HCT116 (cell line): ENCODE measurements around the gene TGFBR3.

Experiments
- EGR1 ChIP-seq: IDR thresholded peaks from 2 replicates; pipeline ENCODE4 v1.6.1; 2012; ENCODE audit warnings: low read depth
- POLR2A ChIP-seq: IDR thresholded peaks from 2 replicates; pipeline ENCODE4 v1.7.0; 2011; ENCODE audit warnings: borderline replicate concordance; ENCODE audit not compliant: insufficient read depth, insufficient read length; ENCODE audit errors: extremely low read depth
- RAD21 ChIP-seq: IDR thresholded peaks from 2 replicates; pipeline ENCODE4 v1.6.1; 2012; ENCODE audit warnings: low read depth, mild to moderate bottlenecking
- ZNF274 ChIP-seq: fragments of 200-500 bp; sonication (Bioruptor generic); IDR thresholded peaks from 2 replicates; pipeline ENCODE4 v1.6.1; 2014; ENCODE audit warnings: mild to moderate bottlenecking, low read depth, low read length, inconsistent platforms
- TF ChIP-seq, protein P1 (sequence below), 3 experiments: fragments of 200-600 bp in 1 of 3; sonication (generic) in 1 of 3; IDR thresholded peaks in 2 of 3; conservative IDR thresholded peaks in 1 of 3; 2 replicates each; pipeline ENCODE4 v1.5.1; 2012 to 2017; ENCODE audit warnings: low read depth in 2 of 3, low read length in 2 of 3, antibody characterized with exemption in 1 of 3, borderline replicate concordance in 1 of 3, control low read depth in 1 of 3, mild to moderate bottlenecking in 1 of 3, mixed read lengths in 1 of 3, mixed run types in 1 of 3, moderate library complexity in 1 of 3; ENCODE audit not compliant: insufficient read depth in 1 of 3
- TF ChIP-seq, protein P2 (sequence below): IDR thresholded peaks from 2 replicates; pipeline ENCODE4 v1.6.1; 2012; ENCODE audit warnings: low read depth

DNA sequence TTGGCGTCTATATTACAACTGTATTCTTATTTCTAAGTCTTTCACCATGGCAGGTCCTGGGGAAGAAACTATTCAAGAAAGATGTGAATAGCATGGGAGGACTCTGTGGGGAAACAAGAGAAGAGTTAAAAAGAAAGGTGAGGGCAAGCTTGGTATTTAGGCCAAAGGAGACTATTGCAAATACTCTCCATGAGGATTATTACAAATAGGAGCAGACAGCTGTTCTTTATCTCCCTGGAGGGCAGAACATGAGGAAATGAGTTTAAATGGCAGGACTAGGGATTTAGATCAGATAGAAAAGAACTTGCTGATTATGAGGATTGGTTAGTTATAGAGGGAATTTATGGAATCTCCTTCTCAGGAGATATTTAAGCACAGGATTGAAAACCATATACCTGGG lies 198.5 kb downstream of the TGFBR3 start:
- TF ChIP-seq, protein P1, sequence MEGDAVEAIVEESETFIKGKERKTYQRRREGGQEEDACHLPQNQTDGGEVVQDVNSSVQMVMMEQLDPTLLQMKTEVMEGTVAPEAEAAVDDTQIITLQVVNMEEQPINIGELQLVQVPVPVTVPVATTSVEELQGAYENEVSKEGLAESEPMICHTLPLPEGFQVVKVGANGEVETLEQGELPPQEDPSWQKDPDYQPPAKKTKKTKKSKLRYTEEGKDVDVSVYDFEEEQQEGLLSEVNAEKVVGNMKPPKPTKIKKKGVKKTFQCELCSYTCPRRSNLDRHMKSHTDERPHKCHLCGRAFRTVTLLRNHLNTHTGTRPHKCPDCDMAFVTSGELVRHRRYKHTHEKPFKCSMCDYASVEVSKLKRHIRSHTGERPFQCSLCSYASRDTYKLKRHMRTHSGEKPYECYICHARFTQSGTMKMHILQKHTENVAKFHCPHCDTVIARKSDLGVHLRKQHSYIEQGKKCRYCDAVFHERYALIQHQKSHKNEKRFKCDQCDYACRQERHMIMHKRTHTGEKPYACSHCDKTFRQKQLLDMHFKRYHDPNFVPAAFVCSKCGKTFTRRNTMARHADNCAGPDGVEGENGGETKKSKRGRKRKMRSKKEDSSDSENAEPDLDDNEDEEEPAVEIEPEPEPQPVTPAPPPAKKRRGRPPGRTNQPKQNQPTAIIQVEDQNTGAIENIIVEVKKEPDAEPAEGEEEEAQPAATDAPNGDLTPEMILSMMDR (IDR thresholded peaks at IDR 0.05 in 2 of 3, conservative IDR thresholded peaks at IDR 0.05 in 1 of 3; ENCODE audit: borderline replicate concordance in 1 of 3, insufficient read depth in 1 of 3, low read depth in 2 of 3, low read length in 2 of 3), result no peak
- TF ChIP-seq ZNF274 (no peak), EGR1 (no peak), POLR2A (no peak), RAD21 (no peak)
- TF ChIP-seq, protein P2, sequence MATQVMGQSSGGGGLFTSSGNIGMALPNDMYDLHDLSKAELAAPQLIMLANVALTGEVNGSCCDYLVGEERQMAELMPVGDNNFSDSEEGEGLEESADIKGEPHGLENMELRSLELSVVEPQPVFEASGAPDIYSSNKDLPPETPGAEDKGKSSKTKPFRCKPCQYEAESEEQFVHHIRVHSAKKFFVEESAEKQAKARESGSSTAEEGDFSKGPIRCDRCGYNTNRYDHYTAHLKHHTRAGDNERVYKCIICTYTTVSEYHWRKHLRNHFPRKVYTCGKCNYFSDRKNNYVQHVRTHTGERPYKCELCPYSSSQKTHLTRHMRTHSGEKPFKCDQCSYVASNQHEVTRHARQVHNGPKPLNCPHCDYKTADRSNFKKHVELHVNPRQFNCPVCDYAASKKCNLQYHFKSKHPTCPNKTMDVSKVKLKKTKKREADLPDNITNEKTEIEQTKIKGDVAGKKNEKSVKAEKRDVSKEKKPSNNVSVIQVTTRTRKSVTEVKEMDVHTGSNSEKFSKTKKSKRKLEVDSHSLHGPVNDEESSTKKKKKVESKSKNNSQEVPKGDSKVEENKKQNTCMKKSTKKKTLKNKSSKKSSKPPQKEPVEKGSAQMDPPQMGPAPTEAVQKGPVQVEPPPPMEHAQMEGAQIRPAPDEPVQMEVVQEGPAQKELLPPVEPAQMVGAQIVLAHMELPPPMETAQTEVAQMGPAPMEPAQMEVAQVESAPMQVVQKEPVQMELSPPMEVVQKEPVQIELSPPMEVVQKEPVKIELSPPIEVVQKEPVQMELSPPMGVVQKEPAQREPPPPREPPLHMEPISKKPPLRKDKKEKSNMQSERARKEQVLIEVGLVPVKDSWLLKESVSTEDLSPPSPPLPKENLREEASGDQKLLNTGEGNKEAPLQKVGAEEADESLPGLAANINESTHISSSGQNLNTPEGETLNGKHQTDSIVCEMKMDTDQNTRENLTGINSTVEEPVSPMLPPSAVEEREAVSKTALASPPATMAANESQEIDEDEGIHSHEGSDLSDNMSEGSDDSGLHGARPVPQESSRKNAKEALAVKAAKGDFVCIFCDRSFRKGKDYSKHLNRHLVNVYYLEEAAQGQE, result no peak
